ENCODE results near the gene MEGF10. TPM values are rescaled to one million over a fixed set of nuclear protein-coding genes. Genes with fewer than 3 reads are reported as not detected.

Gene MEGF10
- total RNA-seq (under 1 TPM; 0.17 to 0.24 TPM), polyA plus RNA-seq (ENCODE audit: insufficient read length in 6 of 6) (1 to 10 TPM in 3 of 6 donors, under 1 TPM in 3; 0.61 to 1.7 (median 0.90) TPM)
- long read RNA-seq, donor 1 = 0 reads
- long read RNA-seq, donor 2 = 0 reads
- long read RNA-seq, donor 3 = 0 reads
- long read RNA-seq, donor 4 = 0 reads
- long read RNA-seq, donor 5 = 0 reads
- long read RNA-seq, donor 6 = 0 reads
- long read RNA-seq, donor 7 = 0 reads
- long read RNA-seq, donor 8 = 0 reads
- long read RNA-seq, donor 9 = 0 reads
- long read RNA-seq, donor 10 = 0 reads
- long read RNA-seq, donor 11, full-length matches to known transcripts = 4 of 4 reads
- long read RNA-seq, donor 11, partial matches to known transcripts = 0 of 4 reads
- long read RNA-seq, donor 11, other reads (novel, unspliced or antisense) = 0 of 4 reads
- long read RNA-seq, donor 12 = 0 reads

DNA sequence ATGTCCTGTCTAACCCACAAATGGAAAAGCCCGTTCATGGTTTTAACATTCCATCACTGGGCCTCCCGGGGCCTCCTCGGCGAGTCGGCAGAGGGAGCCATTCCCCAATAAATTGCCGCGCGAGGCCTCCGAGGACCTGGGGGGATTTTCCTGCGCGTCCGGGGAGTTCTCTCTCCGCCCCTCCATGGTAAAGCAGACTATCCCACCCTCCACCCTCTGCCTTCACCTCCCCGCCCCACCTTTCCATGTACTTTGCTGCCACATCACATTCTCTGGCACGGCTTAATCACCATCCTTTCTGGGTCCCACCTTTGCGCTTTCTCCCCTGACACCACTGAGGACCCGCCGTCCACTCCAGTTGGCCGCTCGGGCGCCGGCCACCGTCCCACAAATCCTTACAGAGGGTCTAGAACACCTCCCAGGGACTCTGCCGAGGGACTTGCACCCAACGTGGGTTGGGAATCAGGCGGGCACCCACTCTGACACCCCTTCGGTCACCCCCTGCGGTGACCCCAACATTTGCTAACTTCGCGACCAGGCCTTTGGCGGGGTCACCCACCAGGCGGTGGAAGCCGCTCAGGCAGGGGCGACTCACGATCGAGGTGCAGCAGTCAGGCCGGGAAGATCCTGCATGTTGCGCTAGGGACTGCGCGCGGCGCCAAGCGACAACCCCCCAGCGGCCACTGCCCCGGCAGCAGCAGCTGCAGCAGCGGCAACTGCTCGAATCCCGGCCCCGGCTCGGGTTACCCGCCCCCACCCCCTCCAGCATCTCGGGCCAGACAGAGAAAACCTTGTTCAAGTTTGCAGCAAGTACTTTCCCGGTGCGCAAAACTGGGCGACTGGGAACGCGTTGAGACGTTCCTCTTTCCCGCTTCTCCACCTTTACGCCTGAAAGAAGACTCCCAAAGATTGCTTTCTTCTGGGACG is at the start of gene MEGF10:
TSS of gene MEGF10 (plus strand) at position 778 of the 927 bp plus-strand sequence. CDS start 40,513 bp downstream, outside the sequence.
- ATAC-seq (peak; percentile 84), DNase-seq (peak in 3 of 4 donors; percentile 27 to 73 (median 43))
- Histone ChIP-seq H3K4me1 (peaks cover 0 to 6% of the 10 kb centered on the region in 2 donors), H3K36me3 (no peaks in the 10 kb centered on the region), H3K4me3 (peak within 1 kb of the TSS in 1 of 2 donors; percentile 2), H3K27ac (no peak within 1 kb of the TSS), H3K27me3 (peaks cover 36 to 53% of the 10 kb centered on the region in 2 donors), H3K9me3 (no peaks in the 10 kb centered on the region)
- TF ChIP-seq, protein P1, sequence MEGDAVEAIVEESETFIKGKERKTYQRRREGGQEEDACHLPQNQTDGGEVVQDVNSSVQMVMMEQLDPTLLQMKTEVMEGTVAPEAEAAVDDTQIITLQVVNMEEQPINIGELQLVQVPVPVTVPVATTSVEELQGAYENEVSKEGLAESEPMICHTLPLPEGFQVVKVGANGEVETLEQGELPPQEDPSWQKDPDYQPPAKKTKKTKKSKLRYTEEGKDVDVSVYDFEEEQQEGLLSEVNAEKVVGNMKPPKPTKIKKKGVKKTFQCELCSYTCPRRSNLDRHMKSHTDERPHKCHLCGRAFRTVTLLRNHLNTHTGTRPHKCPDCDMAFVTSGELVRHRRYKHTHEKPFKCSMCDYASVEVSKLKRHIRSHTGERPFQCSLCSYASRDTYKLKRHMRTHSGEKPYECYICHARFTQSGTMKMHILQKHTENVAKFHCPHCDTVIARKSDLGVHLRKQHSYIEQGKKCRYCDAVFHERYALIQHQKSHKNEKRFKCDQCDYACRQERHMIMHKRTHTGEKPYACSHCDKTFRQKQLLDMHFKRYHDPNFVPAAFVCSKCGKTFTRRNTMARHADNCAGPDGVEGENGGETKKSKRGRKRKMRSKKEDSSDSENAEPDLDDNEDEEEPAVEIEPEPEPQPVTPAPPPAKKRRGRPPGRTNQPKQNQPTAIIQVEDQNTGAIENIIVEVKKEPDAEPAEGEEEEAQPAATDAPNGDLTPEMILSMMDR (IDR thresholded peaks at IDR 0.05) = peak; percentile 21 to 61
- intact Hi-C loops (cut with DNase I) = no loop called here

DNA sequence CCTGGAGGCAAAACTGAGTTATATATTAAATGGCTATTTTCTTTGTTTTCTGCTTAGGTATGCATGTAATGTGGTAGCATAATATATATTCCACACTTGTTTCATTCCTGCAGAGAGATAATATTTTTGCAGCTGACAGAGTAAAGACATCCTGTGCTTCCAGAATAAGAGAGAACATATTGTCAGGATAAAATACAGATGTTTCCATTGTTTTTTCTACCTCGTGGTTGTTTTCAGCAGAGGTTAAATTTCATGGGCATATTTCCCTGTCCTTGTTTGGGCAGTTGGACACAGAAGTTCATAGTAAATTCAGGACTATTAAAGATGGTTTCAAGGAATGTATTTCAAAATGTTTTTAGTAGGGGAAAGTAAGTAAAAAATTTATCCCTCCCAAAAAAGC is 47.6 kb upstream of the MEGF10 start:
- ATAC-seq (no peak), DNase-seq (no peak)
- H3K4me1 ChIP-seq = no peaks in the 10 kb centered on the region
- H3K36me3 ChIP-seq = no peaks in the 10 kb centered on the region
- H3K27me3 ChIP-seq = no peaks in the 10 kb centered on the region
- no peak overlapping the region for H3K27ac ChIP-seq
- intact Hi-C loops (cut with DNase I) = no loop called here
- TF ChIP-seq, protein P1 (IDR thresholded peaks at IDR 0.05) = no peak
- no peak overlapping the region for H3K4me3 ChIP-seq
- peaks cover 0 to 4% of the 10 kb centered on the region in 2 donors for H3K9me3 ChIP-seq

DNA sequence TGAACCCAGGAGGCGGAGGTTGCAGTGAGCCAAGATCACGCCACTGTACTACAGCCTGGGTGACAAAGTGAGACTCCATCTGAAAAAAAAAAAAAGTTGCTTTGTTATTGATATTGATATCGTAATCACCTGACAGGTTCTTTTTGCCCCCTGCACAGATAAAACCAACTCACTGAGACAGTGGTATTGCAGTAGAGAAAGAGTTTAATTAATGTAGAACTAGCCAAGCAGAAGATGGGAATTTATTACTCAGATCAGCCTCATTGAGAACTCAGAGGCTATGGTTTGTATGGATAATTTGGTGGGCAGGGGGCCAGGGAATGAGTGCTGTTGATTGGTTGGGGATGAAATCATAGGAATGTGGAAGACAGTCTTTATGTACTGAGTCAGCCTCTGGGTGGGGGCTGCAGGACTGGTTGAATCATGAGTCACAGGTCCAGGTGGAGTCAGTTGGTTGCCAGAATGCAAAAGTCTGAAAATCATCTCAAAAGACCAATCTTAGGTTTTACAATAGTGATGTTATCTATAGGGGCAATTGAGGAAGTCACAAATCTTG is 35.8 kb upstream of the MEGF10 start:
- Histone ChIP-seq H3K9me3 (peaks cover 0 to 20% of the 10 kb centered on the region in 2 donors), H3K36me3 (no peaks in the 10 kb centered on the region), H3K27ac (no peak overlapping the region), H3K27me3 (no peaks in the 10 kb centered on the region), H3K4me3 (no peak overlapping the region), H3K4me1 (no peaks in the 10 kb centered on the region)
- no peak for ATAC-seq
- intact Hi-C loops (cut with DNase I) = no loop called here
- no peak for DNase-seq
- TF ChIP-seq, protein P1 (IDR thresholded peaks at IDR 0.05) = no peak

DNA sequence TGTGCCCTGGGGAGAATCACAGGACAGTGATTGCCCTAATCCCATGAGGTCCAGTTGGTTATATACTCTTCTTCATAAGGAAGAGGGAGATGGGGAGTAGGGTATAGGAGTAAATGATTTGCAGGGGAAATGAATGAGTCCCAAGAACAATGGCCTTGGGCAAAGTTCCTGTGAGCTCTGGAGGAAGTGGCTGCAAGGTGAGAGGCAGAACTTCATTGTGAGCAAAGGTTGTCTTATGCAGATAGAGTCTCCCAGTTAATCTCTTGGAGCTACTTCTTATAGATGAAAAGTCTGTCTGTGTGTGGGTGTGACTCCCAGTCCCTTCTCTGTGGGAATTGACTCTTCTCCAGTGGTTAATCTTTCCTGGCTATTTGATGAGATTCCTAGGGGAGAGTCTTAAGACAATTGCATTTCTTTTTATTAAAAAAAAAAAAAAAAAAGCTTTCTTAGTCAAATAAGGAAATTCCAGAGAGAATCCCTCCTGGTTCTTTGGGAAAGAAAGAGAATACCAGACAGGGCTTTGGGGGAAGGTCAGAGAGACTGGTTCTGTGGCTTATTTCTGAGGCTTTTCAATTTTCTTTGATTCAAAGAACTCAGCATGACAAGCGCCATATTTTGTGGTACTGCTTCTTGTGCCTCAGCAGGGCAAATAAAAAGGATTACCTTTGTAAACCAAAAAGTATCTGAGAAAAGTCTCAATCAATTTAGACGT is 33.6 kb upstream of the MEGF10 start:
- intact Hi-C loops (cut with DNase I) = no loop called here
- H3K27ac ChIP-seq = no peak overlapping the region

More for the DNA sequence above, 33.6 kb upstream of the MEGF10 start:
- no peaks in the 10 kb centered on the region for H3K4me1 ChIP-seq
- DNase-seq (no peak), ATAC-seq (no peak)
- no peaks in the 10 kb centered on the region for H3K27me3 ChIP-seq
- H3K9me3 ChIP-seq = peaks cover 0 to 20% of the 10 kb centered on the region in 2 donors
- no peaks in the 10 kb centered on the region for H3K36me3 ChIP-seq
- no peak overlapping the region for H3K4me3 ChIP-seq
- TF ChIP-seq, protein P1 (IDR thresholded peaks at IDR 0.05) = no peak
